ELR (cell line): ENCODE results near the gene SEC24D.
A peak's percentile ranks its signal among the peaks of the same experiment; 100 is the strongest.

Experiments
- DNase-seq: peaks from one replicate; pipeline ENCODE4 v3.0.0-alpha.2; 2015; ENCODE audit warnings: low read depth

SEC24D gene

GRCh38 chr4:118845552-118846050 is 9.7 kb upstream of the SEC24D start:
- no peak for DNase-seq

GRCh38 chr4:118843237-118843636 is 7.3 kb upstream of the SEC24D start:
- DNase-seq, result no peak

GRCh38 chr4:118842055-118842454 is 6.1 kb upstream of the SEC24D start:
- peak; percentile 90 for DNase-seq

DNA sequence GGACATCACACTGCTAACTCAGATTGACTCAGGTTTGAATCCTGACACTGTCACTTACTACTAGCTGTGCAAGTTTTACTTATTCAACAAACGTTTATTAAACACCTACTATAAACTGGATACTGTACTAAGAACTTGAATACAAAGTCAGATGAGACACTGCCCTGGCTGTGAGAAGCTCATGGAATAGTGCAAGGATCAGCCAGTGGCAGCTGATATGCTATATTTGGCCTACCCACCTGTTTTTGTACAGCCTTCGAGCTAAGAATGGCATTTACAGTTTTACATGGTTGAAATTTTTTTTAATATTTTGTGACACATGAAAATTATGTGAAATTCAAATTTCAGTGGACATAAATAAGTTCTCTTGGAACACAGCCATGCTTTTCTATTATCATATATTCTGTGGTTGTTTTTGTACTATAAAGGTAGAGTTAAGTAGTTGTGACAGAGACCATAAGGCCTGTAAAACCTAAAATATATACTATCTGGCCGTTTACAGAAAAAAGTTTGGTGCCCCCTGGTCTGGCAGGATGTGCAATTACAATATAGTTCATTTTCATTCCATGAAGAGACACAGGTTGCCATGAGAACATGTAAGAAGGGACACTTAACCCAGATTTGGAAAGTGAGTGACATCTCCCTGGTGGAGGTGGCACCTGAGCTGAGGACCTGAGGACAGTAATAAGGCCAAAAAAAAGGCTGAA is 3.4 kb upstream of the SEC24D start:
- no peak for DNase-seq

DNA sequence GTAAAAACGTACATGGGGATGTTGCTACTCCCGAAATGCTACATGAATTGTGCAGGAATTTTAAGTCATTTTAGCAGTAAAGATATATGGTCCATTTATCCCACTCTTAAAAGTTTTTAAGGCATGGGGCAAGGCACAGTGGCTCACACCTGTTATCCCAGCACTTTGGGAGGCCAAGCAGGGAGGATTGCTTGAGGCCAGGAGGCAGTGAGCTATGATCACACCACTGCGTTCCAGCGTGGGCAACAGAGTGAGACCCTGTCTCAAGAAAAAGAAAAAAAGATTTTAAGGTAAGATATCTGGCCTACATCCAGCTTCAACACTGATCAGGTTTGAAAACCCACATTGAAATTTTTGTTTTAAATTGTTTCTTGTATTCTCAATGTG is 1.2 kb upstream of the SEC24D start:
- DNase-seq, result no peak

DNA sequence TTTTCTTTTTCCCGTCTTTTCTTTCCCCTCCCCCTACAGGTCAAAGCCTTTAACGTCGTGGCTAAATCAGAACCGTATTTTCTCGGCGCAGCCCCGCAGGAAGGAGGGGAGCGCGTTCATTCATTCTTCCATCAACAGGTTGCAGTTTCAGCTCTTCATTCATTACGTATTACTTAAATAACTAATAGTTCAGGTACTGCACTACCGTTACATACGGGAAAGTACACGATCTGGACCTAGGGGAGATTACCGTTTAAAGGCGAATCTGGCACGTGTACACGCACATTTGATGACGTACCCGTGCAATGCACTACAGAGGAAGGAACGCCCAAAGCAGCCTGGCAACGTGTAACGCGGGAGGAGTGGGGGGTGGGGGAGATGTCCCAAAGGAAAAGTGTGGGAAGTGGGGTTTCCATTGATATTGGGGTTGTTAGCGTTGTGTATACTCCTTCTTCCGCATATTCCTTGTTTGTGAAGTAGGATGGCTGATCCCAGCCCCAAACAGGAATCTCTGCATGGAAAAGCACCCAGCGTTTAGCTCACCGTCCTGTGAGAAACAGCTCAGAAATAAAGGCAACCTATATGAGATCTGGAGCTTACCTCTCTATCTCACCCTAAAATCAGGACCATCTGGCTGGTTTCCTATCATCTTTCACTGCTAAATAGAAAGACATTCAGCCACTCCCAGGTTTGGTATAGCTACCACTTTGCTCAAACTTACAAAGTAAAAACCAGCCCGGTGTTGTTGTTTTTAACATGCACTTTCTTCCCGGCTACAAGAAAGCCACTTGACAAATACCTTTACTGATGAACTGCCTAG is 585 bp upstream of the SEC24D start:
- peak; percentile 84 for DNase-seq

DNA sequence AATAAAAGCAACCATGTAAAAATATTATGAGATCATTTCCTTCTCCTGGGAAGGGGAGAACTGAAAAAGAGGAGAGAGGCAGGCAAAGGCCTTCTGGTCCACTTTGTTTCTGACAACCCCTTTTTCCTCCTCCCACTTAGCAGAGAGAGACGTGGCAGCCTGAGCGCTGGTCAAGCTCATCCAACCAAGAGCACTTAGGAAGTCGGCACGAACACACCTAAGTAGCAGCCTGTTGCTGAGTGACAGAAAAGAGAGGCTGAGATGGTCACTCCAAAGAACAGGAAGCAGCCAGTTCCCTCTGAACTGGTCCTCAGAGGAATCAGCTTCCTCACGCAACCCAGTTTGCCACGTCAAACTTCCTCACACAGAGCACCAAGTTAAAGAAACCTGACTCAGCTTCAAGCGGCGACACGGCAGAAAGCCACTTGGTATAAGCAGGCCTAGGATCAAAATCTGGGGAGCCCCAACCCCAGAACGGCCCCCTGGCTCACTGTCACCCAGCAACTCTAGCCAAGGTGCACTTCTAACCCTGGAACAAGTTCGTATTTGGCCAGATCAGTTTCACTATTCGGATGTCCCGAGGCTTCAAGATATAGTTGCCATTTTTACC is 861 bp downstream of the SEC24D start:
- DNase-seq, result peak; percentile 89

DNA sequence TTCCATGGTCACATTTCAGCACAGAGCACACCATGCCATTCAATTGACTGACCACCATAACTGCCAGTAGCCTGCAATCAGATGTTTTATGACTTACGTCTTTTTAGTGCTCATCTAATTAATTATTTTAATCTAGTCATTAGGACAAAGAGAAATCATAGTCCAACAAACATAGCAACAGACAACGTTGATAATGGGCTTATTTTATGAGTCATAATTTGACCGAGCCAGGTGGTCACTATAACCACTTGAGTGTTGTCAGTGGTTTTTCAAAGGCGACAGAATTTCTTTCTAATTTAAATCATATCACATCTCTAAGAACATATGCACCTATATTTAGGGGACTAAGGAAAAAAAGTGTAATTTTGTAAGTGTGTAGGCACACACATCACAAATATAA is 1.9 kb downstream of the SEC24D start:
- DNase-seq, result peak; percentile 20

- peak; percentile 34 for DNase-seq
Observed at GRCh38 chr4:118833192-118833820, 2.6 kb downstream of the SEC24D start.

- no peak for DNase-seq
Observed at GRCh38 chr4:118829107-118829506, 6.8 kb downstream of the SEC24D start.

- DNase-seq, result peak; percentile 8
Observed at GRCh38 chr4:118826723-118827444, 9.0 kb downstream of the SEC24D start.

GRCh38 chr4:118825799-118826198 is 10.1 kb downstream of the SEC24D start:
- DNase-seq, result no peak

DNA sequence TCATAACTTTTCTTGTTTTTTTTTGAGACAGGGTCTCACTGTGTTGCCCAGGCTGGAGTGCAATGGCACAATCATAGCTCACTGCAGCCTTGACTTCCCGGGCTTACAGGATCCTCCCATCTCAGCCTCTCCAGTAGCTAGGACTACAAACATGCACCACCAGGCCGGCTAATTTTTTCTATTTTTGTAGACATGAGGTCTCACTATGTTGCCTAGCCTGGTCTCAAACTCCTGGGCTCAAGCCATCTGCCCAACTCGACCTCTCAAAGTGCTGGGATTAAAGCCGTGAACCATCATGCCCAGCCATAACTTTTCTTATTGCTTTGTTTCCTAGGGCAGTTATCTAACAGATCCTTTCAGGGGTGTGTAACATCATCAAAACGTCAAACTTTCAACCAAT is 11.8 kb downstream of the SEC24D start:
- no peak for DNase-seq

DNA sequence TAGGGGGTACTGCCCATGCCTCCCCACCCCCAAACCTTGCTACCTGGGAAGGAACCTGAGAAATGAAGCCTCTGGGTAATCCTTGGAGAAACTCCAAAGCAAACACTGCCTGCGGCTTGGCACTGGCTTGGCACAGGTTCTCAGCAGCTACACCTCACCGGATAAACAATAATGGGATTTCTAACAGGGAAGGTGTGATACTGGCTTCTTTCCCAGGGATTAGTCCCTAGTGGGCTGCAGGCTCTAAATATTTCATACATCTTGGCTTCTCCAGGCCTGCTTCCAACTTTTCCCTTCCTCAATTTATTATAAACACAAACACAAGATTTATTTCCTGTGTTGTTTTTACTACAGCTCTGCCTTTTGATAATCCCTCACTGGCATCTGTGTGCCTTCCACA is 12.5 kb downstream of the SEC24D start:
- DNase-seq, result no peak

DNA sequence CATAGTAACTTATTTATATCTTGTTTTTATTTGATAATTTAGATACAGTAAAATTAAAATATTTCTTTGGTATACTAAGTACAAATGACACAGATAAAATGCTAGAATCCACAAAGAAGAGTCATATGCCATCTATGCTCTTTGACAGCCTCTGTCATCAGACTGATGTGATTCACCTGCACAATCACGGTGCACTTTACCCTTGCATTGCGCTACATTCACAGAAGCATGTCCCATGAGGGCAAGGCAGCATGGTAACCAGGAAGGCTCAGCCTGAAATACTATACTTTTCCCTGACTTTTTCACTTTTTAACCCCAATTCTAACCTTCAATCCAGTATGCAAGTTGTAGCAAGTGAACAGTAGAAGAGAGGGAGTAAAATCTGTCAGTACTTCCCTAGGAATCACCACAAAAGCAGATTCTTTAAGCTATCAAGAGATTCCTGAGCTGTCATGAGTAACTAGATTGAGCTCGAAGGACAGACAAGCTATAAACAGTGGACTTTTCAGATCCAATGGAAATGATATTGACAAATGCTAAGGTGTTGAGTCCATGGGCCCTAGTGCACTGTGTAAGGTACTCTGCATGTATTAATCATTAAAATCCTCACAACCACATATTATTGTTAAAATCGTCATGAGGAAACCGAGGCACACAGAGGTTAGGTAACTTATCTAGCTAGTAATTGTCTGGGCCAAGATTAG is 14.2 kb downstream of the SEC24D start:
- DNase-seq, result peak; percentile 6

DNA sequence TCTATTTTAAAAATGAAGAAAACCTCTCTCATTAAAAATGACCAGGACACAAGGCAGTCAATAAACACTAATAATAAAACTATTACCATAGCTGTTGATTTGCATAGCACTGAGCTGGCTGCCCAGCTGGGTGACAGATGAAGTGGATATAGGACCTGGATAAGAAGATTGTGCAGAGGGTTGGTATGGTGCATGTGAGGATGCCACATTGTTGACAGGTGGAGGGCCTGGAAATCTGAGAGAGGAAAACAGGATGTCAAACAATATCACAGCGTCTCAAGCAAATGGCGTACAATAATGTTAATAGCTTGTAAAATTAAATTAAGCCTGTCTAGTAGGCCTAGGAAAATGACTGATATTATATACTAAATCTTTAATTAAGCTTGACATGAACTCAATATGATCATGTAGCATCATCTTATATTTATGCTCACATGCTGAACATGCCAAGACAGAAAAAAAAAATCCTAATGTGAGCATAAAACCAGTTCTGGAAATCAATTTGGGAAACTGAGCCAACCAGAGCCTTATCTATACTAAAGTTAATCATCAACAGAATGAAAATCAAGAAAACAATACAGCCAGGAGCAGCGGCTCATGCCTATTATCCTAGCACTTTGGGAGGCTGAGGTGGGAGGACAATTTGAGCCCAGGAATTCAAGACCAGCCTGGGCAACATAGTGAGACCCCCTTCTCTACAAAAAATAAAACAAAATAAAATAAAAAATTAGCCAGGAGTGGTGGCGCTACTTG is 18.6 kb downstream of the SEC24D start:
- no peak for DNase-seq

DNA sequence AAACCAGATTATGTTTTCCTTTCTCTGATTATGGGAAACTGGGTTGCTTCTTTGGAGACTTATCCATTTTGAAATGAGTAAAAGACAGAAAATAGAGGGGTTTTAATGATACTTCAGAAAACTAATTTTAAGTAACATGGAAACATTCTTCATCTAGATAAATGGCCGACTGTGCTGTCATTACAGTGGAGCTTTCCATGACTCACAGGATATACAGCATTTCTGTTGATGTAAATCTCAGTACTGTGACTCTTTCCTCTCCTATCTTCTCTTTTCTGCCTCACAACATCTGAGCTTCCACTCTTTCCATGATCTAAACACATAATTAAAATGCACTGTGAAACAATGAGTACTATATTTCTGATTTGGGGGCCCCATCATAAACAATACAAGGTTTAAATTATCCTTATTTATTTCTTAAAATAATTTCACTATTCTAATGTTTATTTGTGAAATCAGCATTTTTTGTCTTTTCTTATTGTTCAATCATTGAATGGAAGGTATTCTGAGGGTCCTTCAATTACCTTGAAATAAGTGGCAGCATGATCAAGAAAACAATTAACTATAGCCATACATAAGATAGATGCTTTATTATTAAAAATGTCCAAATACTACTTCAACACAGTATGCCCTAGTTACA is 19.3 kb downstream of the SEC24D start:
- DNase-seq, result peak; percentile 72

DNA sequence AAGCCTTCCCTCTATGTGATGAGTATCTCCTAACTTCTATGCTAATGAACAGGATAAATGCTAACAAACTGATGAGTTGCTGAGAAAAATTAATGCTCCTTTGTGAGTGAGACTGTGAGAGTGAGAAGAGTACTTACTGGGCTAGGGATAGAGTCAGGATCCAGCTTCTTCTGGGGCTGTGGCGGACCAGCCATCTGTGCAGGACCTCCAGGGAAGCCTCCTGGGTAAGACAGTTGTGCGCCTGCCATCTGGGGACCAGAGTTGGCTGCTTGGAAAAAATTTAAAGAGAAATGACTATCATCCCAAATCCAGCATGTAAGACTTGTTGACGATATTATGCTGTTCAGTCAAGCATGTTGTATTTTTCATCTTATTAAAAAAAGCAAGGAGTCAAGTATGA is 21.0 kb downstream of the SEC24D start:
- no peak for DNase-seq

DNA sequence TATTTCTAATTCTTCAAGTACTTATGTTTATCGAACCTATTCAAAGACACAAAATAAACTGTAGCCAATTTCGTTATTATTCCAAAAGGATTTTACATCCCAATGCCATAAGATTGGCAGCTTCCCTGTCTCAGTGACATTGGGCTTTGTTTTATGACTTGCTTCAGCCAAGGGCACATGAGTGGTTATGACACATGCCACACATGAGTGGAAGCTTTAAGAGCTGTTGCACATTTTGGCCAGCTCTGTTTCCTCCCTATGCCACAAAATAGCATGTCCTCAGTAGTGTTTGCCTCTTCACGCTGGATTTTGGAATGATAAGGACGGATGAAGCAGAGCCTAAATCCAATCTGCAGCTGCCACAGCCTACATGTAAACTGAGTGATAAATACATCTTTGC is 21.9 kb downstream of the SEC24D start:
- DNase-seq, result no peak

DNA sequence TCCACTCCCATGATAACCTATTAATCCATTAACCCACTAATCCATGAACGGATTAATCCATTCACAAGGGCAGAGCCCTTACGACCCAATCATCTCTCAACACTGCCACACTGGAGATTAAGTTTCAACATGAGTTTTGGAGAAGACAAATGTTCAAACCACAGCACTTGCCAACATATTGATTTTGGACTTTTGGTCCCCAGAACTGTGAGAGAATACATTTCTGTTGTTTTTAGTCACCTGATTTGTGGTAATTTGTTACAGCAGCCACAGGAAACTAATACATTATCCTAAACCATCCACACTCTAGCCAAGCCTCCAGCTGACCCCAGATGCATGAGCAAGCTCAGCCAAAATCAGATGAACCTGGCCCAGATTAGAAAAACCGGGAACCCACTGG is 22.4 kb downstream of the SEC24D start:
- no peak for DNase-seq
